ENCODE results near the gene ITPR1.

The ITPR1 gene

DNA sequence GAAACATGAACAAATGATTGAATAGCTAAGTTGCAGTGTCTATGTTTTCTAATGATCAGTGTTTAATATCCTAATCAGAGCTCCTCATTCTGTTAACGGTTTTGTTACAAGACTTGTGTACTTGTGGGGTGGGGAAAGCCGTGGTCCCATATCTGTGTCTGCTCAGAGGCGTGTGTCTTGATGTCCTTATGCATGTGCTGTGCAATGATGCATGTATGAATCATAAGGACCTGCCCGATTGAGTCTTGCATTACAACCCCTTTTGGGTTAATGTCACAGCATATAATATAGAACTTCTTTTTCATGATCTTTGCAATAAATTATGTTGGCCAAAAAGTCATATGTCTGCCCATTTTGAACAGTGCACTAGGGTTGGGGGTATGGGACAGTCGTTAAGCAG, 233.4 kb downstream of the ITPR1 start:
- DNase-seq, result no peak

DNA sequence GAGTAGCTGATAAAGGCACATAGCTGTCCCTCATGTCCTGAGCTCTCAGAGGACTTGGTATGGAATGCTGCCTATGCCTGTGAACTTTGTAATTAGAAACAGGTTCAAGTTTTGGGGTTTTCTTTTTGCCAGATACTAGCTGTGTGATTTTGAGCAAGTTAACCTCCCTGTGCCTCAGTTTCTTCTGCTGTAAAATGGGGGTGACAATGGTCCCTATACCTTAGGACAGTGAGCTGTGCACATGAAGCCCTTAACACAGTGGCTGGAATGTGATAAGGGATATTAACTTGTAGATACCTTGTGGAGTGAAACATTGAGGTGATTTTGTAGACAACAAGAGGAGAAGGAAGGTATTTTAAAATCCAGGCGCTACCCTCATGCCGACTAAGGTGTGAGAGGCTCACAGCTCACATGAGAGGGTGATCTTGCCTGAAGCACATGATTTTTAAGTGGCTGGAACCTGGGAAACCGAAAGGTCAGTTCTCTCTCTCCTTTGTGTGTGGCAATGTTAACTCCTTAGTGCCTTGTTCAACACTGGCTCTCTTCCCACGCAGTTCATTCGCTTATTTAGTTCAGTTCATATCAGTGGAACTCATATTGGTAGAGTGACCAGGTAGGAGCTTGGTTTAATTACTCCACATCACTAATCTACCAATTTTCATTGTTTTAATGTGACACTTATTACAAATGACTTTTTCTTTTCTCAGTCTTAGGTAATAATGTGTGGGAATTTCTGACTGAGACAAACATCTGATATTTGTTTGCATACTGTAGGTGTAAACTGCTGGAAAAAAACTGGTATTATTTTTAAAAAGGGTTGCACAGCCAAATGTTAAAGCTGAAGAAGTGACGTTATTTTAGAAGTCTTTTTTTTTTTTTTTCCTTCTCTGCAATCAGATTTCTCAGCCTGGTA, 236.2 kb downstream of the ITPR1 start:
- no peak for DNase-seq

DNA sequence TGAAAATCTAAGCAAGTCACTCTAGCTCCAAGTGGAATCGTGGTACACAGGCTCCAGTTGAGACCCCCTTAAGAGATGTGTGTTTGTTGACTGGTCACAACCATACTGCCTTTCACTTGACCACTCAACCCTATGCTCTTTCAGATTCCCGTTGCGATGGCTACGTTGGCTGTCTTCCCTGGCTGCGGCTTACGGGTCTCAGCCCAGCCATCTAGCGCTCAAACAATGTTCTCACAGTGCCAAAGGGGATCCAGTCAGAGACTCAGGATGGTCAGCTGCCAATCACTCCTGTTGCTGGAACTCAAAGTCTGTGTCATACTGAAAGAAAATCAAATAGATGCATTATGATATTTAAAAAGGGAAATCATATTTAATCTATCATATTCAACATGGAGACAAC, 237.6 kb downstream of the ITPR1 start:
- DNase-seq, result no peak

DNA sequence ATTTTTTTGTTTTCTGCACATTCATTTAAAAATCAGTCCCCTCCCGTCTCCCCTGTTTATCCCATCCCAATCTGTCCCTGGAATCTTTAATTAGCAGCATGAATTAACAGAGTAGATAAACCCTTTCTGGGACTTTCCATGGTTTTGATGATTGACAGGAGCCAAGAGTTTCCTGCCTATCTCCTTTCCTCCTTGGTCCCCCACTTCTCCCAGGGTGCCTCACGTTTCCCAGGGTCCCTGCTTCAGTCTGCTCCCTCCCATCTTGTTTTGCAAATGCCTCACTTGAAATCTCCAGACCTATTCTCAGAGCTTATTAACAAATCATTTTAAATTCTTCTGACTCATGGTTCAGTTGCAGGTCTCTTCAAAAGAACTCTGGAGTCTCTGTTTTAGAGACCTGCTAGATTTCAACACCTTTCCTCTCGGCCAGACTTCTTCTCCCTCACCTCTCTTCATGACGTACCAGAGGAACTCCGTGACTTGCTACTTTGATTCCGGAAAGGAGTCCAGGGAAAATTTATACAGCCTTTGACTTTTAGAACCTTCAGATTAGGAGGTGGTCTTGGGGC, 238.5 kb downstream of the ITPR1 start:
- DNase-seq, result no peak

DNA sequence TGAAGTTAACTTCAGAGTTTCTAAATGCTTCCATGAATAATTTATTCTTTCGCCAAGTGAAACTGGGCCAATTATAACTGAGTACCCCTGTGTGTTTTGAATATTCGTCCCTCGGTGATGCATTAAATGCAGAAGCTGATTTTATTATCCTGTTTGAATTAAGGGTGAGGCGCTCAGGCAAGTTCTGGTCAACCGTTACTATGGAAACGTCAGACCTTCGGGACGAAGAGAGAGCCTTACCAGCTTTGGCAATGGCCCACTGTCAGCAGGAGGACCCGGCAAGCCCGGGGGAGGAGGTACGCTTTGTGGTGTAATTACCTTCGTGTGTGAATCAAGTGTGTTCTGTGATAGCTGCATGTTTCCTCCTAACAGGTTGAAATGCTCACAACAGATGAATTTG, 239.8 kb downstream of the ITPR1 start:
- no peak for DNase-seq

DNA sequence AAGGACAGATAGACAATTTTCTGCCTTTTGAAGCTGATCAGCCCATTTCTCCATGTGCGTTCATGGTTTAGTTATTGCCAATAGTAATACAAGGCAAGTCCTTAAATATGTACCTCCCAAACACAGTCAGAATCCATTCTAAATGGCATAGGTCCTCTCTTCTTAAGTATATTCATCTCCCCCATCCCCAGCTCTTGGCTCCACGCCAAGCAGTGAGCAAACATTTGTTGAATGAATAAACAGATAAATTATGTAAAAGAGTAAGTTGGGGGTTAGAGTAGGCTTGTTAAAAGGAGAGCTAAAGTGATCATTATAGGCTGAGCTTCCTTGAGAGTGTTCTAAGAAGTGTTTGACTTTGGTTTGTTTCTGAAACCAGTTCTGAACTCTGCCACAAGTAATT, 241.3 kb downstream of the ITPR1 start:
- no peak for DNase-seq

DNA sequence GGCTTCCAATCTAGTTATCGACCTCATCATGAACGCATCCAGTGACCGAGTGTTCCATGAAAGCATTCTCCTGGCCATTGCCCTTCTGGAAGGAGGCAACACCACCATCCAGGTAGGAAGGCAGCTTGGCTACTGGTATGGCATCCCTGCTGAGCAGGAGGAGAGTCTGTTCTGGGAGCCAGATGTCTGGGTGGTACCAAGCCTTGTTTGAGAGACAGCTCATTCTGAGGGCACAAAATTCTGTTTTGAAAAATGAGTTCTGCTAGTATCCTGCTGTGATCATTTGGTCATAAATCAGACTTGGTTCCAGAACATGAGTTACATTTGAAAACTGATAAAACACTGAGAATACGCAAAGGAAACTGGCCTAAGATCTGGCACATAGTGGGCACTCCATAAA, 242.1 kb downstream of the ITPR1 start:
- no peak for DNase-seq

DNA sequence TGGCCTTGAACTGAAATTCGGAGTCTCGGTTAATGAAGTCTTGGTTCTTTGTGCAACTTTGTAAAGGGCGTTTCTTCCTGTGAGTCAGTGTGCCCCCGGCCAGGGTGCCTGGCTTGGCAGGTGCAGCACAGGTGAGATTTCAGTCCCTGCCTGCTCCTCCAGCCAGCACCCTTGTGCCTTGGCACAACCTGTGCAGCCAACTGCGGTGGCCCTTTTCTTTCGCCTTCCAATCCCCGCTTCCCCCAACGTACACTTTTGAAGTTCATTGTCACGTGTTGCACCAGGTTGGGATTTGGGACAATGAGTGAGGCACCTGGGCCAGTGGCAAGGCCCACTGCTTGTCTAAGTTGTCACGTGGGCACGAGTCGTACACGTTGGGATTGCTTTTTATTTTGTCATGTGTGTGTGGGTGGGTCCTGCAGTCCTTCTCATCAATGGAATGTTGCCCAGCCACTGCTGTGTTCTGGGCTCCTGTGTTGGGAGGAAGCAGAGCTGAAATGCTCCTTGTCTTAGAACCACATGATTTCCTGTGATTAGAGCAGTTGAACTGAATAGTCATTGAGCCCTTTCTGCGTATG, 243.2 kb downstream of the ITPR1 start:
- no peak for DNase-seq

DNA sequence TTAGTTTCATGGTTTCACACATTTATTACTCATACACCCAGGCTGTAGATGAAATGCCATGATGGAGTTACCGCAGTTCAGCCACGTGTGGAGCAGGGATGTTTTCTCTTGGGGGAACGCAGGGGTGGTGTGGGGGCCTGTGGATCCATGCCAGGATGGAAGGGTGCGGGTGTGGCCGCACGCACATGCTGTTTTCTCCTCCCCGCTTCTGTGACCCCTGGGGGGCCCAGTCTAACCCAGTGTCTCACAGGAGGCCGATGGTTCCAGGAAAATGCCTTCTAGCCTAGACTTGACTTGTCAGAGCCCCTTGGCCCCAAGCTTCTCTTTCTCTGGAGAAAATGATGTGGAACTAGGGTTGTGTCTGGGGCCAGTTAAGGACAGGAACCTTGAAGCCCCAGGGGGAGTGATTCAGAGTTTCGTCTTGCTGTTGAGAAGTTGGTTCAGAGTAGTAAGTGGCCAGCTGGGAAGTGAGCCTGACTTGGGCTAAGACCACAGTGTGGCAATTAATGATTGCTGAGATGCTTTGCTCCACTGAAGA, 245.7 kb downstream of the ITPR1 start:
- no peak for DNase-seq

DNA sequence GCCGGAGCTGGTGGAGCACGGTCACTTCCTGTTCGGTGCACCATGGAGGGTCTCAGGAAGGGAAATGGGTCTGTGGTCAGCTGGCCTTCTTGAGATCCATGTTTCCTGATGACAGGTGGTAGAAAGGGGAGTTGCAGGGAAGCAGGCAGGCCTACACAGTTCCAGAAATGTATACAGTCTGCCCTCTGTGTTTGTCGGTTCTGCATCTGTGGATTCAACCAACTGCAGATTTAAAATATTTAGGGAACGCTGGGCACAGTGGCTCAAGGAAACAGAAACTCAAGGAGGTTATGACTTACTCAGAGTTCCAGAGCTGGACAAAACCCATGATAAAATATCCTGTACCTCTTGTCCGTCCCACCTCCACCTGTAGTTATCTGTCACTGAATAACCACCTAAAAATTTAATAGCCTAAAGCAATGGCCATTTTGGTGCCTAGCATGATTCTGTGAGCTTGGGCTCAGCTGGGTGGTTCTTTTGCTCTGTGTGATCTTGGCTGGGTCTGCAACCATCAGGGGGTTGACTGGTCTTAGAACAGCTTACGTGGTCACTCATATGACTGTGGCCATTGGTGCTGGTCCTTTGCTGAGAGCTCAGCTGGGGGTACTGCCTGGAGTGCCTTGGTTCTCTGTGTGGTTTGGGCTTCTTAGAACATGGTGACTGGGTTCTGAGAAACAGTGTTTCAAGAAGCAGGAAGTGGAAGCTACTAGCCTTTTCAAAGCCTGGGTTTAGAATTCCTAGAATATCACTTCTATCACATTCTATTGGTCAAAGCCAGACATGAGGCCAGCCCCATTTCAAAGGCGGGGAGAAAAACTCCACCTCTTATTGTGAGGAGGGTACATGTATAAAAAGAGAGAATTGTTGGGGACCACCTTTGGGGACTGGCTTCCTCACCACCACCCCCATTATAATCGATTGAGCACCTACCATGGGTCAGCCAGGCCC, 246.4 kb downstream of the ITPR1 start:
- DNase-seq, result no peak

DNA sequence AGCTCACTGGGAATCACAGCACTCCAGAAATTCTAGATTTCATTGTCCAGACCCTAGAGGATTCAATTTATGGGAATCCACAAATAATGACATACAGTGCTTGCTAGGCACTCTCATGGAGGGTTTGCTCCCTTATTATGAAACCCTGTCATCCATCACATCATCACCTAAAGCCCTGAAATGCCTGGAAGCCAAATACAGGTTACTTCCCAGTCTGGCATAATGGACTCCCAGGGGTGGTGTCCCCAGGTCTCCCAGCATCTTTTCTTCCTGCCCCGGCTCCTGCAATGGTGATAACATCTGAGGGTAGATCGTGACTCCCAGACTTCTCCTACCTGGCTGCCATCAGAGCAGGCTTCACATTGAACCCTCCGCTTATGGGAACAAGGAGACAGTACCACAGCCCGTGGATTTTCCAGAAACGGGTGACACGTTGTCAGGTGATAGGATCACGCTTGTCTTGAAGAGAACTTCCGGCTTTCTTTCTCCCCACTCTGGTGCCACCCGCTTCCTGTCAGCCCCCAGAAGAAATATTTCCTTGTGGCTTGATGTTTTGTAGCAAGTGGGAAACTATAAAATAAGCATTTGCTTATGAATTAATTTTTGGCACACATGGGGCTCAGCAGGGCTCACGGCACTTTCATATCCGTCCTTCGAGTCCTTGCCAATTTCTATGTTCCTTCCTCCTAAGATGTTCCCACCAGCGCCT, 247.4 kb downstream of the ITPR1 start:
- no peak for DNase-seq

DNA sequence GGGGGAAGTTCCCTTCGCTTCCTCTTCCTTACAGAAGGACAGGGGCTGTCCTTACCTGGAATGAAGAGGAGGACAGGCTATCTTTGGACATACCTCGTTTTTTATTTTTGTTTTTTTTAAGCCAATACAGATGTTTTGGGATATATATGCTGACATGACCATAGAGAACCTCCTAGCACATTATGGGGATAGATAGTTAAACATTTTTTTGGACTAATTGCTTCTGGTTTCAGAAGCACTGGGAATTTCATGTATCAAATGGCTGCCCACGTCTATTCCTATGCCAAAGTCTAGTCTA, 247.9 kb downstream of the ITPR1 start:
- DNase-seq, result no peak

DNA sequence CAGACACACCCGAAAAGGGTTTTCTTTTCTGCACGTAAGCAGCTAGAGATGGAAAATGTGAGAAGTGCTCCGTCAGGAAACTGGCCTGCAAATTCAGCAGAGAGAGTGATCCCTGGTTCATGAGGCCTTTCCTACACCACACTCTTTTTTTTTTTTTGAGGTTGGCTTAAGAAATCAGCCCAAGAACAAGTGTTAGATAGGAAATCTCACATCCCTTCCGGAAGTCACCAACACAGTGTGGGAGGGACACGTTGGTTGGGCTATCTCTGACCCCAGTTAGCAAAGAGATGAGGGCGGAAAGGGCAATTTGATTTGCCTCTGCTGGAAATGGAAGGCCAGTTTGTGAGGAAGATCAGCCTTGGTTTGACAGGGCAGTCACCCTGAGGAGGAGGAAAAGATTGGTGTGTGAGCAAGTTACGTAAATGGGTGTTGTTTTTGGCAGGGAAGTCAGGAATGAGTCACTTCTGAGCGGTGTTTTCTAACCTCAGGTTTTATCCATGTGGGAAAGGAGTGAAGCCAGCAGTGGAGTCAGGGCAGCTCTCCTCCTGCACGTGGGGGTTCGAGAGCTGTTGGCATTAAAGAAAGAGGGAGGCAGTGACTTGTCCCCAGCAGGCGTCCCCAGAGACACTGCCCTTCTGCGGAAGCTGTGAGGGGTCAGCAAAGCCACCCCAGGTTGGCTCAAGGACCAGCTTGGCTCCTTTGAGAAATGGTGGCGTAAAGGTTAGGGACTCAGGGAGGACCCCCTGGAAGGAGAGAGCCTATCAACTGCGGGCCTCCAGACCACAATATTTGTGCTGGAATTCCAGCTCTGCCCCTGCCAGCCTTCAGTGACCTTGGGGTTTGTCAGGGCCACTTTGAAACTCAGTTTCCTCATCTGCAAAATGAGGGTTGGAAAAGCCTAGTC, 248.5 kb downstream of the ITPR1 start:
- peak; percentile 64 for DNase-seq

DNA sequence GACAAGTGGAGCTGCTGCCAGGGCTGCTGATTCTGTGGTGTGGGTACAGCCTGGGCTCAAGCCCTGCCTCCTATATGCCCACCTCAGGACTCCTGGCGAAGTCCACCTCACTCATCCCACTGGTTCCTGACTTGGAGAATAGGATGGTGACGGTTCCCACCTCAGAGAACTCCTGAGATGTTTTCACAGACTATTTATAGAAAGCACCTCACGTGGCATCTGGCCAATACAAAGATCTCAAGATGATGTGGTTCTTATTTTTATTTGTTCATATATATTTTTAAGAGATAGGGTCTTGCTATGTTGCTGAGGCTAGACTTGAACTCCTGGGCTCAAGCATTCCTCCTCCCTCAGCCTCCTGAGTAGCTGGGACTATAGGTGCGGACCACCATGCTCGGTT, 249.2 kb downstream of the ITPR1 start:
- no peak for DNase-seq

DNA sequence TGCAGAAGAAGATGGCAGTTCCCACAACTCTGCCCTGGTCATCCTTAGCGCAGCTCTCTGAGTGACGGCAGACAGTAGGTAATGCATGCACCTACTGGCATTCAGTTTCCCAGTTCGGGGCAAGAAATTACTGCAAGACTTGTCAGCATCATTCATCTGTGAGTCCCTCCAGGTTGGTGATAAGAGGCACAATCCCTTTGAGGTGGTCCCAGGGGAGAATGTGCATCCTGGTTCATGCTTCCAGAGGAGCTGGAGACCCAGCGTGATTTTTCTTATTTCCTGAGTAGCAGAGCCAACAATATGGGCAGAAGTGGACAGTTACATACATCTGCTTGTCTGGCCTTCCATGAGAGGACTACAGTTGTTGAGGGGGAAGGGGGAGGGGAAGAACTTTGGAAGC, 250.2 kb downstream of the ITPR1 start:
- DNase-seq, result no peak

DNA sequence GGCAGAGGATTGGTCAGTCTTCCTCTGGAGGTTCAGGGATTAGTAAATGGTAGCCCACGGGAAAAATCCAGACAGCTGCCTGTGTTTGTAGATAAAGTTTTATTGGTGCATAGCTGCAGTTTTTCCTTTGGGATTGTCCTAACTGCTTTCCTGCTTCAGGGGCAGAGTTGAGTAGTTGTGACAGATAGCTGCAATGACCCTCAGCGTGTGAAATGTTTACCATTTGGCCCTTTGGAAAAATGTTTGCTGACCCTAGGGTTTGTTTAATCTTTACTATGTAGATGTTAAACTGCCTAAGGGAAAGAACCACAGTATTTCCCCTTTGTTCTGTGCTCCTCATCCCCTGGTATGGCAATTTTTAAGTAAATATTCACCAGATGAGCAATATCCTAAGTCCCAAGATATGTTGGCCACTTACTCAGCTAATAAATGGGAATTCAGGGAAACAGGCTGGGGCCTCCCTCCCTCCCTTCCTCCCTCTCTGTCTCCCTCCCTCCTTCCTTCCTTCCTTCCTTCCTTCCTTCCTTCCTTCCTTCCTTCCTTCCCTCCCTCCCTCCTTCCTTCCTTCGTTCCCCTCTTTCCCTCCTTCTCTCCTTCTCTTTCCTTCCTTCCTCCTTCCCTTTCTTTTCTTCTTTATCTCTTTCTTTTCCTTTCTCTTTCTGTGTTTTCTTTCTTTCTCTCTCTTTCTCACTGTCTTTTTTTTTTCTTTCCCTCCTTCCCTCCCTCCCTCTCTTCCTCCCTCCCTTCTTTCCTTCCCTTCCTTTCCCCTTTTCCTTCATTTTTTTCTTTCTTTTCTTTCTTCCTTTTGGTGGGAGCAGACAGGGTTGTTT, 251.5 kb downstream of the ITPR1 start:
- peak; percentile 58 for DNase-seq

DNA sequence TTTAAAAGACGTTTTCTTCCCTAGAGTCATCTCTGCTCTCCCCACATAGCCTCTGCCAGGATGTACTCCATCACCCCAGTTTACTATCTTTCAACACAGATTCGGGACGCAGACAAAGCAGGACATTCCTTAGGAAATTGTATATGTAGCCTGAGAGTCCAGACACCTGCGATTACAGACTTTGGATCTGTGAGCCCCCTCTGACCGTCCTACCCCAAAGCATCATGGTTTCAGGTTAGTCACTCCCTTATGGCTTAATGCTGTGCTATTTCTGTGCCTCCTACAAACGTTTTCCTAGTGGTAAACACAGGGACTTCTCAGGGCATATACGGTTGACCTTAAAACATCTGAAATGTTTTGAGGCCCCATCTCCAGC, 252.1 kb downstream of the ITPR1 start:
- no peak for DNase-seq

DNA sequence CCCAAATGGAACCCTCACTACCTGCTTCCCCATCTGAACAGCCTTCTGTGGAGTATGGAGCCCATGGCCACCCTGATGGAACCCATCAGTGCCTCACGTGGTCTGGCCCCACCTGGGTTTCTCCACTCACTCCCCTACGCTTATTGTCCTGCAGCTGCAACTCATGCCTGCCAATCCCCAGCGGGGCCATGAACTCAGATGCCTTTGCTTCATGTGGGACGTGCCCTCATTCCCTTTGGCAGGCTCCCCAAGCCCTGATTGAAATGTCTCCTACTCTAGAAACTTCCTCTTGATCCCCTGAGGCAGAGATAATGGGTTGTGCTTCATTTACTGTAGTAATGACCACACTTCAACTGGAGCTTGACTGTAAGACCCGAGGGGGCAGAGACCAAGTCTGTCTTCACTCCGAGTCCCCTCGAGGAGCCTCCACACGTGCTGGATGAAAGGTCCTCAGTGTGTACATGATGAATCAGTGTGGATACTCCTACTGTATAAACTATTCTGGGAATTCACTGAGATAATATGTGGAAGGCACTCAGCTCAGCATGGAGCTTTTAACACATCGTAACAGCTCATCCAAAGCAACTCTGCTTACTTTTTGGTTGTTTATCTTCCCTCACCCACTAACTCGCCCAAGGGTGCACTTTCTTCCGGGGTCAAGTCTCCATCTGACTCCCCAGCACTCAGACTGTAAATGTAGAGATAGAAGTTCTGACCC, 253.3 kb downstream of the ITPR1 start:
- peak; percentile 39 for DNase-seq

DNA sequence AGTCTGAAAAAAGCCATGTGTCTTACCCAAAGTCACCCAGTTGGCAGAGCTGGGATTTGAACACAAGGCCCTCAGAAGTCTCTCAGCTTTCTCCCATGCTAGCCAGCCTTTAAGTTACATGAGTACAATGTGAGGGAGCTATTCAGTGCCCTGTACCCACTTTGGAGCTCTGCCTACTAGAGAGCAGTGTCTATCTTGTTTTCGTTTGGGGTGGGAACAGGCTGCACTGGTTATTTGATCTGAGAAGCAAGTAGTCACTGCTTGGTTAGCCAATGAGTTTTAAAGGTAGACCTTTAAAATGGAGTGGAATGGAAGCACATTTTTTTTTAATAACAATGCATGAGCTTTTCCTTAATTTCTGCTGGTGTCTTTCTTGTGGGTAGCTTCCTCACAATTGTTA, 255.0 kb downstream of the ITPR1 start:
- DNase-seq, result no peak
